ENCODE results near the gene PLXNA1. TPM values are rescaled to one million over a fixed set of nuclear protein-coding genes. Genes with fewer than 3 reads are reported as not detected.

Gene PLXNA1
- total RNA-seq, 1 donor from 2014 or later, result 63.3 TPM

- H2AFZ ChIP-seq (ENCODE audit: low read depth, low read length), result no peak overlapping the region
- H3K27me3 Mint-ChIP-seq (ENCODE audit: low read depth, unreplicated experiment), result no peaks in the 10 kb centered on the region
- peaks cover 99% of the 10 kb centered on the region for H4K20me1 ChIP-seq (ENCODE audit: insufficient read depth, low read length)
- TF ChIP-seq EZH2 (IDR thresholded peaks at IDR 0.05; ENCODE audit: insufficient read depth, low read length), result no peak
- TF ChIP-seq, protein P1, sequence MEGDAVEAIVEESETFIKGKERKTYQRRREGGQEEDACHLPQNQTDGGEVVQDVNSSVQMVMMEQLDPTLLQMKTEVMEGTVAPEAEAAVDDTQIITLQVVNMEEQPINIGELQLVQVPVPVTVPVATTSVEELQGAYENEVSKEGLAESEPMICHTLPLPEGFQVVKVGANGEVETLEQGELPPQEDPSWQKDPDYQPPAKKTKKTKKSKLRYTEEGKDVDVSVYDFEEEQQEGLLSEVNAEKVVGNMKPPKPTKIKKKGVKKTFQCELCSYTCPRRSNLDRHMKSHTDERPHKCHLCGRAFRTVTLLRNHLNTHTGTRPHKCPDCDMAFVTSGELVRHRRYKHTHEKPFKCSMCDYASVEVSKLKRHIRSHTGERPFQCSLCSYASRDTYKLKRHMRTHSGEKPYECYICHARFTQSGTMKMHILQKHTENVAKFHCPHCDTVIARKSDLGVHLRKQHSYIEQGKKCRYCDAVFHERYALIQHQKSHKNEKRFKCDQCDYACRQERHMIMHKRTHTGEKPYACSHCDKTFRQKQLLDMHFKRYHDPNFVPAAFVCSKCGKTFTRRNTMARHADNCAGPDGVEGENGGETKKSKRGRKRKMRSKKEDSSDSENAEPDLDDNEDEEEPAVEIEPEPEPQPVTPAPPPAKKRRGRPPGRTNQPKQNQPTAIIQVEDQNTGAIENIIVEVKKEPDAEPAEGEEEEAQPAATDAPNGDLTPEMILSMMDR (IDR thresholded peaks at IDR 0.05; ENCODE audit: insufficient read depth, low read depth, low read length), result no peak
- H3K4me2 ChIP-seq (ENCODE audit: low read length), result no peak overlapping the region
- no peaks in the 10 kb centered on the region for H3K9me3 ChIP-seq (ENCODE audit: insufficient read depth, low read depth, low read length)
- H3K4me1 Mint-ChIP-seq (ENCODE audit: low read depth, unreplicated experiment), result no peaks in the 10 kb centered on the region
- DNase-seq (ENCODE audit: low read depth) (no peak), FAIRE-seq (no peak)
- no peak overlapping the region for H3K9ac ChIP-seq (ENCODE audit: low read length)
- H3K27me3 ChIP-seq (ENCODE audit: insufficient read depth, low read length), result no peaks in the 10 kb centered on the region
- H3K27ac Mint-ChIP-seq (ENCODE audit: unreplicated experiment), result no peak overlapping the region
- H3K79me2 ChIP-seq (ENCODE audit: insufficient read depth, low read length), result peaks cover 100% of the 10 kb centered on the region
- no peak overlapping the region for H3K27ac ChIP-seq (ENCODE audit: low read depth, low read length)
- H3K4me3 Mint-ChIP-seq (ENCODE audit: unreplicated experiment), result no peak overlapping the region
- no peaks in the 10 kb centered on the region for H3K9me3 Mint-ChIP-seq (ENCODE audit: unreplicated experiment)
- H3K4me1 ChIP-seq (ENCODE audit: insufficient read depth, low read length), result peaks cover 4% of the 10 kb centered on the region
- H3K36me3 Mint-ChIP-seq (ENCODE audit: low read depth, unreplicated experiment), result peaks cover 3% of the 10 kb centered on the region
- no peaks in the 10 kb centered on the region for H3K36me3 ChIP-seq (ENCODE audit: insufficient read depth, low read length)
- no peak overlapping the region for H3K4me3 ChIP-seq (ENCODE audit: insufficient read depth, low read depth, low read length)
These were observed 10.5 kb downstream of the PLXNA1 start for GRCh38 chr3:126993436-126993835.

GRCh38 chr3:126994661-126995245 is 11.8 kb downstream of the PLXNA1 start:
- FAIRE-seq (no peak), DNase-seq (ENCODE audit: low read depth) (no peak)
- no peak overlapping the region for H3K4me2 ChIP-seq (ENCODE audit: low read length)
- H3K27me3 ChIP-seq (ENCODE audit: insufficient read depth, low read length), result no peaks in the 10 kb centered on the region
- no peak overlapping the region for H3K9ac ChIP-seq (ENCODE audit: low read length)
- H3K27ac ChIP-seq (ENCODE audit: low read depth, low read length), result no peak overlapping the region
- peaks cover 4% of the 10 kb centered on the region for H3K4me1 ChIP-seq (ENCODE audit: insufficient read depth, low read length)
- peaks cover 91% of the 10 kb centered on the region for H4K20me1 ChIP-seq (ENCODE audit: insufficient read depth, low read length)
- Mint-ChIP-seq H3K4me3 (ENCODE audit: unreplicated experiment) (no peak overlapping the region), H3K27ac (ENCODE audit: unreplicated experiment) (no peak overlapping the region), H3K4me1 (ENCODE audit: low read depth, unreplicated experiment) (no peaks in the 10 kb centered on the region), H3K36me3 (ENCODE audit: low read depth, unreplicated experiment) (no peaks in the 10 kb centered on the region), H3K27me3 (ENCODE audit: low read depth, unreplicated experiment) (no peaks in the 10 kb centered on the region), H3K9me3 (ENCODE audit: unreplicated experiment) (no peaks in the 10 kb centered on the region)
- TF ChIP-seq, protein P1 (IDR thresholded peaks at IDR 0.05; ENCODE audit: insufficient read depth, low read depth, low read length), result no peak
- TF ChIP-seq EZH2 (IDR thresholded peaks at IDR 0.05; ENCODE audit: insufficient read depth, low read length), result no peak
- no peaks in the 10 kb centered on the region for H3K9me3 ChIP-seq (ENCODE audit: insufficient read depth, low read depth, low read length)
- H2AFZ ChIP-seq (ENCODE audit: low read depth, low read length), result no peak overlapping the region
- no peak overlapping the region for H3K4me3 ChIP-seq (ENCODE audit: insufficient read depth, low read depth, low read length)
- no peaks in the 10 kb centered on the region for H3K36me3 ChIP-seq (ENCODE audit: insufficient read depth, low read length)
- peaks cover 100% of the 10 kb centered on the region for H3K79me2 ChIP-seq (ENCODE audit: insufficient read depth, low read length)

DNA sequence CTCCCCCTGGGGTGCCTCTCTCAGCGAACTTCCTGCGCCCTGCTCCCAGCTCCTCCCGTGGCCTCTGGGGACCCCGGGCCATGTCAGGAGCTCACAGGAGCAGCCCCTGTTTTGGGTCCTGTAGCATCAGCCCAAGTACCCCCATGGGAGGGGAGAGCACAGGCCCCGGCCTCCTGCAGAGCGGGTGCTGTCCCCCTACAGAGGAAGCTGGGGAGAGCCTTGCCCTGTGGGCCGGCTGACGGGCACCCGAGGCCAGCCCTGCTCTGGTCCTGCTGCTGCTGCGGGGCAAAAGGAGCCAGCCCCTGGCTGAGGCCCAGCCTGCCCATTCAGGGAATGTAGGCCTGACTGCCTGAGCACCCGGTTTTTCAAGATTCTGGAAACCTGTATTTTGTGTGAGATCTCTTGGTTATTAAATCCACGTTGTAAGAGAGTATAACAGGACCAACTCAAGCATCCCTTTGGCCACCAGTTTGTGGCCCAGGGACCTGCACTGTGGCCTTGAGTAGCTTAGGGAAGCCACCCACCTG is 12.4 kb downstream of the PLXNA1 start:
- no peaks in the 10 kb centered on the region for H3K27me3 Mint-ChIP-seq (ENCODE audit: low read depth, unreplicated experiment)
- no peaks in the 10 kb centered on the region for H3K9me3 ChIP-seq (ENCODE audit: insufficient read depth, low read depth, low read length)
- H3K4me3 Mint-ChIP-seq (ENCODE audit: unreplicated experiment), result no peak overlapping the region
- H3K79me2 ChIP-seq (ENCODE audit: insufficient read depth, low read length), result peaks cover 99% of the 10 kb centered on the region
- no peaks in the 10 kb centered on the region for H3K36me3 ChIP-seq (ENCODE audit: insufficient read depth, low read length)
- H3K4me1 Mint-ChIP-seq (ENCODE audit: low read depth, unreplicated experiment), result no peaks in the 10 kb centered on the region
- H3K9ac ChIP-seq (ENCODE audit: low read length), result no peak overlapping the region
- H4K20me1 ChIP-seq (ENCODE audit: insufficient read depth, low read length), result peaks cover 85% of the 10 kb centered on the region
- no peaks in the 10 kb centered on the region for H3K27me3 ChIP-seq (ENCODE audit: insufficient read depth, low read length)
- FAIRE-seq (no peak), DNase-seq (ENCODE audit: low read depth) (no peak)
- H3K4me2 ChIP-seq (ENCODE audit: low read length), result no peak overlapping the region
- TF ChIP-seq EZH2 (IDR thresholded peaks at IDR 0.05; ENCODE audit: insufficient read depth, low read length), result no peak
- TF ChIP-seq, protein P1 (IDR thresholded peaks at IDR 0.05; ENCODE audit: insufficient read depth, low read depth, low read length), result no peak
- peaks cover 4% of the 10 kb centered on the region for H3K4me1 ChIP-seq (ENCODE audit: insufficient read depth, low read length)
- H3K36me3 Mint-ChIP-seq (ENCODE audit: low read depth, unreplicated experiment), result no peaks in the 10 kb centered on the region
- H3K9me3 Mint-ChIP-seq (ENCODE audit: unreplicated experiment), result no peaks in the 10 kb centered on the region
- no peak overlapping the region for H2AFZ ChIP-seq (ENCODE audit: low read depth, low read length)
- no peak overlapping the region for H3K27ac Mint-ChIP-seq (ENCODE audit: unreplicated experiment)
- H3K27ac ChIP-seq (ENCODE audit: low read depth, low read length), result no peak overlapping the region
- no peak overlapping the region for H3K4me3 ChIP-seq (ENCODE audit: insufficient read depth, low read depth, low read length)

All from astrocyte (in vitro differentiated cells and primary cell).